Keratinocyte (primary cell): ENCODE data around the gene PLAAT2.

Experiments
- EZH2 ChIP-seq: IDR thresholded peaks from one replicate; pipeline ENCODE4 v1.6.1; 2012; ENCODE audit warnings: inconsistent platforms, mild to moderate bottlenecking, low read length, moderate library complexity
- TF ChIP-seq, protein P1 (sequence below), 3 experiments: IDR thresholded peaks in 1 of 3; conservative IDR thresholded peaks in 1 of 3; optimal IDR thresholded peaks in 1 of 3; 2 replicates in 2 of 3; 3 replicates in 1 of 3; pipeline versions ENCODE3 to v1.5.1; 2011; ENCODE audit warnings: low read length in 3 of 3, mild to moderate bottlenecking in 3 of 3, moderate library complexity in 2 of 3, control low read depth in 1 of 3, inconsistent platforms in 1 of 3; ENCODE audit not compliant: insufficient read depth in 2 of 3; ENCODE audit errors: extremely low read depth in 1 of 3

- TF ChIP-seq, protein P1, sequence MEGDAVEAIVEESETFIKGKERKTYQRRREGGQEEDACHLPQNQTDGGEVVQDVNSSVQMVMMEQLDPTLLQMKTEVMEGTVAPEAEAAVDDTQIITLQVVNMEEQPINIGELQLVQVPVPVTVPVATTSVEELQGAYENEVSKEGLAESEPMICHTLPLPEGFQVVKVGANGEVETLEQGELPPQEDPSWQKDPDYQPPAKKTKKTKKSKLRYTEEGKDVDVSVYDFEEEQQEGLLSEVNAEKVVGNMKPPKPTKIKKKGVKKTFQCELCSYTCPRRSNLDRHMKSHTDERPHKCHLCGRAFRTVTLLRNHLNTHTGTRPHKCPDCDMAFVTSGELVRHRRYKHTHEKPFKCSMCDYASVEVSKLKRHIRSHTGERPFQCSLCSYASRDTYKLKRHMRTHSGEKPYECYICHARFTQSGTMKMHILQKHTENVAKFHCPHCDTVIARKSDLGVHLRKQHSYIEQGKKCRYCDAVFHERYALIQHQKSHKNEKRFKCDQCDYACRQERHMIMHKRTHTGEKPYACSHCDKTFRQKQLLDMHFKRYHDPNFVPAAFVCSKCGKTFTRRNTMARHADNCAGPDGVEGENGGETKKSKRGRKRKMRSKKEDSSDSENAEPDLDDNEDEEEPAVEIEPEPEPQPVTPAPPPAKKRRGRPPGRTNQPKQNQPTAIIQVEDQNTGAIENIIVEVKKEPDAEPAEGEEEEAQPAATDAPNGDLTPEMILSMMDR (optimal IDR thresholded peaks at IDR 0.05 in 1 of 3, IDR thresholded peaks at IDR 0.05 in 1 of 3, conservative IDR thresholded peaks at IDR 0.05 in 1 of 3; ENCODE audit: extremely low read depth in 1 of 3, insufficient read depth in 2 of 3, low read length in 3 of 3): no peak
- TF ChIP-seq EZH2: no peak
Measured at GRCh38 chr11:63512816-63513215, 50.4 kb downstream of the PLAAT2 start.
